Osteoblast (primary cell): ENCODE measurements around the gene CTDP1. TPM values are rescaled to one million over a fixed set of nuclear protein-coding genes. Genes with fewer than 3 reads are reported as not detected.

Source experiments
- DNase-seq: peaks from one replicate; pipeline ENCODE4 v3.0.0; 2011; ENCODE audit warnings: low spot score, mixed read lengths; ENCODE audit not compliant: insufficient read length; ENCODE audit errors: missing footprints
- H2AFZ ChIP-seq: 2 replicates; pipeline ENCODE4 v1.6.0; 2011; ENCODE audit warnings: mild to moderate bottlenecking, low read length
- H3K27ac ChIP-seq: 2 replicates; pipeline ENCODE4 v1.5.1; 2011; ENCODE audit warnings: mild to moderate bottlenecking, low read depth, low read length, moderate library complexity
- H3K27me3 ChIP-seq: 2 replicates; pipeline ENCODE4 v1.6.0; 2012; ENCODE audit warnings: mild to moderate bottlenecking, control low read depth, inconsistent platforms, low read length, moderate library complexity; ENCODE audit not compliant: insufficient read depth
- H3K36me3 ChIP-seq: 2 replicates; pipeline ENCODE4 v1.5.1; 2011; ENCODE audit warnings: mild to moderate bottlenecking, low read length, control low read depth, moderate library complexity; ENCODE audit not compliant: insufficient read depth
- H3K4me1 ChIP-seq: 2 replicates; pipeline ENCODE4 v1.5.1; 2011; ENCODE audit warnings: mild to moderate bottlenecking, low read length, control low read depth, moderate library complexity; ENCODE audit not compliant: insufficient read depth
- H3K4me2 ChIP-seq: 2 replicates; pipeline ENCODE4 v1.6.0; 2011; ENCODE audit warnings: mild to moderate bottlenecking, low read length; ENCODE audit not compliant: insufficient read depth
- H3K4me3 ChIP-seq: fragments of 200-600 bp; sonication (generic); 3 replicates; pipeline ENCODE4 v1.5.1; 2012; ENCODE audit warnings: mild to moderate bottlenecking, low read length, inconsistent platforms; ENCODE audit not compliant: insufficient read depth
- H3K79me2 ChIP-seq: 2 replicates; pipeline ENCODE4 v1.6.0; 2012; ENCODE audit warnings: mild to moderate bottlenecking, low read length, control low read depth, inconsistent platforms; ENCODE audit not compliant: insufficient read depth
- H3K9me3 ChIP-seq: 2 replicates; pipeline ENCODE4 v1.5.1; 2011; ENCODE audit warnings: low read depth, low read length, control low read depth
- H4K20me1 ChIP-seq: 2 replicates; pipeline ENCODE4 v1.6.0; 2012; ENCODE audit warnings: mild to moderate bottlenecking, low read length, control low read depth; ENCODE audit not compliant: insufficient read depth
- CTCF ChIP-seq: IDR thresholded peaks from 2 replicates; pipeline ENCODE4 v1.5.1; 2011; ENCODE audit warnings: mild to moderate bottlenecking, low read depth, low read length, moderate library complexity; ENCODE audit errors: extremely low read depth
- total RNA-seq: library from RNA; depleted of rRNA; stranded (reverse); fragments of >200 nt; gene quantifications from 2 replicates; pipeline ENCODE4 v1.2.3, GENCODE V29; 2012

The CTDP1 gene
- total RNA-seq, 1 donor = 26.8 TPM

GRCh38 chr18:79798346-79798998 is 118.9 kb downstream of the CTDP1 start:
- peak; percentile 38 for DNase-seq
- TF ChIP-seq CTCF = no peak
- H3K4me1 ChIP-seq = peaks cover 3% of the 10 kb centered on the region
- no peaks in the 10 kb centered on the region for H4K20me1 ChIP-seq
- no peak overlapping the region for H3K4me3 ChIP-seq
- H3K27ac ChIP-seq = no peak overlapping the region
- no peaks in the 10 kb centered on the region for H3K9me3 ChIP-seq
- no peaks in the 10 kb centered on the region for H3K79me2 ChIP-seq
- no peaks in the 10 kb centered on the region for H3K36me3 ChIP-seq
- no peak overlapping the region for H3K4me2 ChIP-seq
- peaks cover 42% of the 10 kb centered on the region for H3K27me3 ChIP-seq
- H2AFZ ChIP-seq = no peak overlapping the region

DNA sequence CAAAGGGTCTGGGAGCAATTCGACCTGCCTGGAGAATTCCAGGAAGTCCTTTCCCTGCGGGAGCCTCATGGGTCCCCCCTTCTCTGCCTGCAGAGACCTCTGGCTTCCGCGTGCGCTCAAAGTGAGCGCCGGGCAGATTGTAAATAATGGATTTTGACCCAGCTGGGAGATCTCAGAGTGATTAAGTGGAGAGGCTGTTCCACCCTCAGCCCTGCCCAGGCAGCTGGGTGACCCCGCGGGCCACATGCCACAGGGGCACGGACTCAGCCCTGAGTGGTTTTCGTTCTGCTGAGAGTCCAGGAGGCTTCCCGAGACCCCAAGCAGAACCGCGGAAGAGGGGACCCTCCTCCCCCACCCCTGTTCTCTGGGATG is 119.4 kb downstream of the CTDP1 start:
- peak; percentile 80 for DNase-seq
- no peak overlapping the region for H3K4me2 ChIP-seq
- TF ChIP-seq CTCF = no peak

GRCh38 chr18:79799619-79800370 is 120.2 kb downstream of the CTDP1 start:
- H3K4me2 ChIP-seq = no peak overlapping the region
- H4K20me1 ChIP-seq = no peaks in the 10 kb centered on the region
- no peaks in the 10 kb centered on the region for H3K9me3 ChIP-seq
- no peak overlapping the region for H3K4me3 ChIP-seq
- H3K79me2 ChIP-seq = no peaks in the 10 kb centered on the region
- H3K4me1 ChIP-seq = peaks cover 3% of the 10 kb centered on the region
- TF ChIP-seq CTCF = no peak
- H3K36me3 ChIP-seq = no peaks in the 10 kb centered on the region
- no peak overlapping the region for H2AFZ ChIP-seq
- peak; percentile 53 for DNase-seq
- H3K27me3 ChIP-seq = peaks cover 42% of the 10 kb centered on the region
- H3K27ac ChIP-seq = no peak overlapping the region

More for the DNA sequence above, 119.4 kb downstream of the CTDP1 start:
- no peak overlapping the region for H2AFZ ChIP-seq
- no peak overlapping the region for H3K4me3 ChIP-seq
- no peaks in the 10 kb centered on the region for H3K9me3 ChIP-seq
- peaks cover 3% of the 10 kb centered on the region for H3K4me1 ChIP-seq
- no peak overlapping the region for H3K27ac ChIP-seq
- no peaks in the 10 kb centered on the region for H4K20me1 ChIP-seq
- H3K36me3 ChIP-seq = no peaks in the 10 kb centered on the region
- H3K27me3 ChIP-seq = peaks cover 42% of the 10 kb centered on the region
- no peaks in the 10 kb centered on the region for H3K79me2 ChIP-seq
